Measurements from ENCODE around the gene TMEM41A. TPM values are rescaled to one million over a fixed set of nuclear protein-coding genes. Genes with fewer than 3 reads are reported as not detected.
"Not testable (repeated sequence)": the region's sequence is repeated elsewhere in the genome, so short reads cannot be mapped to it uniquely, and the experiment has no call there.

Gene TMEM41A
- total and polyA plus RNA-seq, 7 donors: 6.5 to 16.6 (median 11.4) TPM

DNA sequence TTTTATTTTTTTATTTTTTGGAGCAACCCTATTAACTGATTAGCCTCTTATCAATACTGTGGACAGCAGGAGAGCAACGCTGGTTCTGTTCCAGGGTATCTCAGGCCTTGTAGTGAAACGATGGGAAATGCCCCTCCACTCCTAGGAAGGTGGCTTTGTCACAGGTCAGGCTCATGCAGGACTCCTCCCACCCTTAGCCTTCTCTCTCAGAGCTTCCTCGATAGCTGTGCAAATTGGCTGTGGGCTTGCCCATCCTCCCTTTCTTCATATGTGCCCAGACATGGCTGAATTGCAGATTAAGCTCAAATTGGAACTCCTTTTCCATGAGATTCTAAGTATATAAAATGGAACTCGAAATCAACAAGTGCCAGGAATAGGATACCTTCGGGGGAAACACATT is 38.5 kb downstream of the TMEM41A start:
- WGBS, 3 donors: 83 to 87% (median 86%) methylated on average over 5 of the region's 5 CpGs
- TF ChIP-seq, protein P1, sequence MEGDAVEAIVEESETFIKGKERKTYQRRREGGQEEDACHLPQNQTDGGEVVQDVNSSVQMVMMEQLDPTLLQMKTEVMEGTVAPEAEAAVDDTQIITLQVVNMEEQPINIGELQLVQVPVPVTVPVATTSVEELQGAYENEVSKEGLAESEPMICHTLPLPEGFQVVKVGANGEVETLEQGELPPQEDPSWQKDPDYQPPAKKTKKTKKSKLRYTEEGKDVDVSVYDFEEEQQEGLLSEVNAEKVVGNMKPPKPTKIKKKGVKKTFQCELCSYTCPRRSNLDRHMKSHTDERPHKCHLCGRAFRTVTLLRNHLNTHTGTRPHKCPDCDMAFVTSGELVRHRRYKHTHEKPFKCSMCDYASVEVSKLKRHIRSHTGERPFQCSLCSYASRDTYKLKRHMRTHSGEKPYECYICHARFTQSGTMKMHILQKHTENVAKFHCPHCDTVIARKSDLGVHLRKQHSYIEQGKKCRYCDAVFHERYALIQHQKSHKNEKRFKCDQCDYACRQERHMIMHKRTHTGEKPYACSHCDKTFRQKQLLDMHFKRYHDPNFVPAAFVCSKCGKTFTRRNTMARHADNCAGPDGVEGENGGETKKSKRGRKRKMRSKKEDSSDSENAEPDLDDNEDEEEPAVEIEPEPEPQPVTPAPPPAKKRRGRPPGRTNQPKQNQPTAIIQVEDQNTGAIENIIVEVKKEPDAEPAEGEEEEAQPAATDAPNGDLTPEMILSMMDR (IDR thresholded peaks at IDR 0.05): no peak
- H3K4me3 ChIP-seq: no peak overlapping the region

DNA sequence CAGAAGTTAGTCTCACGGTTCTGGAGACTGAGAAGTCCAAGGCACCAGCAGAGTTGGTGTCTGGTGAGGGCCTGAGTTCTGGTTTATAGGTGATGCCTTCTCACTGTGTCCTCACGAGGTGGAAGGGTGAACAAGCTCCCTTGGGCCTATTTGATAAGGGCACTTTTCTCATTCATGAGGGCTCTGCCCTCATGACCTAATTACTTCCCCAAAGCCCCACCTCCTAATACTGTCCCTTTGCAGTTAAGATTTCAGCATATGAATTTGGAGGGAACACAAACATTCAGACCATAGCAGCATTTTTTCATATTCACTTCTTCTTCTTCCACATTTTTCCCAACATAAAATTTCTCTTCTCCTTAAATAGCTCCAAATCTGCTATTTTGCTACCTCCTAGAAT is 41.5 kb downstream of the TMEM41A start:
- no peaks in the 10 kb centered on the region for H3K4me1 ChIP-seq
- intact Hi-C loops (cut with DNase I): no loop called here

More for the DNA sequence above, 38.5 kb downstream of the TMEM41A start:
- no peaks in the 10 kb centered on the region for H3K4me1 ChIP-seq
- peaks cover 0 to 11% of the 10 kb centered on the region in 2 donors for H3K36me3 ChIP-seq (ENCODE audit: insufficient read depth in 1 of 2, low read depth in 1 of 2)
- no peaks in the 10 kb centered on the region for H3K27me3 ChIP-seq (ENCODE audit: insufficient read depth in 3 of 3, low read length in 2 of 3)
- intact Hi-C loops (cut with DNase I): no loop called here
- no peaks in the 10 kb centered on the region for H3K9me3 ChIP-seq
- DNase-seq (no peak), ATAC-seq (no peak)
- no peak overlapping the region for H3K27ac ChIP-seq

DNA sequence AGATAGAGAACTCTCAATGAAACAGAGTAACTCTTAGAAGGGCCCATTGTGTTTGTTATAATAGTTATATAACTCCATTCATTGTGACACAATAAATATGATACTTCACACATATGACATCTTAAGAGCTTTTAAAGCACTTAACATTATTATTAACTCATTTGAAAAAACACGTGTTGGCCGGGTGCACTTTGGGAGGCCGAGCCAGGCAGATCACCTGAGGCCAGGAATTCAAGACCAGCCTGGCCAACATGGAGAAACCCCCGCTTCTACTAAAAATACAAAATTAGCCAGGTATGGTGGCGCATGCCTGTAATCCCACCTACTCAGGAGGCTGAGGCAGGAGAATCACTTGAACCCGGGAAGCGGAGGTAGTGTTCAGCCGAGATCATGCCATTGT is 47.4 kb downstream of the TMEM41A start:
- H3K27ac ChIP-seq; DNase-seq; H3K9me3 ChIP-seq; H3K4me3 ChIP-seq; ATAC-seq; intact Hi-C loops (cut with DNase I); H3K27me3 ChIP-seq (ENCODE audit: insufficient read depth in 3 of 3, low read length in 2 of 3); H3K4me1 ChIP-seq: not testable (repeated sequence)
- WGBS, 3 donors: 95 to 97% (median 95%) methylated on average over 8 of the region's 8 CpGs
- H3K36me3 ChIP-seq (ENCODE audit: insufficient read depth in 1 of 2, low read depth in 1 of 2): peaks cover 0 to 29% of the 10 kb centered on the region in 2 donors

More for the DNA sequence above, 41.5 kb downstream of the TMEM41A start:
- no peak overlapping the region for H3K27ac ChIP-seq
- no peaks in the 10 kb centered on the region for H3K9me3 ChIP-seq
- H3K4me3 ChIP-seq: no peak overlapping the region
- TF ChIP-seq, protein P1 (IDR thresholded peaks at IDR 0.05): no peak
- WGBS, 3 donors: 66 to 74% (median 73%) methylated on average over 2 of the region's 2 CpGs
- no peaks in the 10 kb centered on the region for H3K27me3 ChIP-seq (ENCODE audit: insufficient read depth in 3 of 3, low read length in 2 of 3)
- peaks cover 0 to 7% of the 10 kb centered on the region in 2 donors for H3K36me3 ChIP-seq (ENCODE audit: insufficient read depth in 1 of 2, low read depth in 1 of 2)
- no peak for ATAC-seq
- no peak for DNase-seq

DNA sequence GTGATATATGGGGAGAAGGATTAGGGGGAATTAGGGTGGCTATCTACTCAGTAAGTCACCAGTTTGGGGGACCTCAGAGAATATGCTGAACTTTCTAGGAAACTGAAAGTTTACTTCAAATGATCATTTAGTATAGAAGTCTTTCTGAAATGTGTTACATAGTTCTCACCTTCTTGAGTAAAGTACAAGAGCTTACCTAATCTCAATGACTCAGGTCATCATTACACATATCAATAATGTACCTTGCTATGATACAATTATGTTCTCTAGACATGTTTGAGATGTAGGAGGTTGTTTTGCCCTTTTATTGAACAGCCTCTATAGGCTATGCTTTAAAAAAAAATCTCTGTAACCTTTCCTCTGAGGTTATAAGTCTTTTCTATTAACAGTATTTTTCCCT is 50.7 kb downstream of the TMEM41A start:
- ATAC-seq: no peak
- no peak for DNase-seq
- Histone ChIP-seq H3K9me3 (no peaks in the 10 kb centered on the region), H3K27ac (no peak overlapping the region), H3K4me1 (no peaks in the 10 kb centered on the region), H3K27me3 (ENCODE audit: insufficient read depth in 3 of 3, low read length in 2 of 3) (no peaks in the 10 kb centered on the region), H3K4me3 (no peak overlapping the region), H3K36me3 (ENCODE audit: insufficient read depth in 1 of 2, low read depth in 1 of 2) (peaks cover 0 to 29% of the 10 kb centered on the region in 2 donors)
- intact Hi-C loops (cut with DNase I): loop anchor here in 1 of 2 donors (5.0 kb wide), 1 partner anchor 81 kb away; no protein-coding TSS in a partner anchor
- TF ChIP-seq, protein P1 (IDR thresholded peaks at IDR 0.05): no peak

DNA sequence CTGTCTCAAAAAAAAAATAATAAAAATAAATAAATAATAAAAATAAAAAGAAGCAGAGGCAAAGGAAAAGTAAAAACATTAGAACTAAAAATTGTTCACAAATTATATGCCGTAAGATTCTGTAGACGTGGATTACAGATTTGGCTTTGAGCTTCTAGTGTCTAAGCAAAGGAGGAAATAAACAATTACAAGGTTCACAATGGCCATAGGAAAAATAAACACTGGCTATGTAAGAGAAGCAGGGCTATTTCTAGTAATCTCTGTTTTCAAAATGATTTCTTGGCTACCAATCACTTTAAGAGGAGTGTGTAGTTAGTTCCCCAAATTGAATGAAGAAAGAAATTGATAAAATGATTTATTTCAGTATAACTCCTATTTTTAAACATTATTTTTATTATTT is 54.5 kb downstream of the TMEM41A start:
- DNase-seq (no peak), ATAC-seq (no peak)
- Histone ChIP-seq H3K27ac (no peak overlapping the region), H3K27me3 (ENCODE audit: insufficient read depth in 3 of 3, low read length in 2 of 3) (no peaks in the 10 kb centered on the region), H3K9me3 (no peaks in the 10 kb centered on the region), H3K4me3 (no peak overlapping the region), H3K36me3 (ENCODE audit: insufficient read depth in 1 of 2, low read depth in 1 of 2) (peaks cover 0 to 5% of the 10 kb centered on the region in 2 donors), H3K4me1 (no peaks in the 10 kb centered on the region)
- 94 to 97% (median 96%) methylated on average over 2 of the region's 2 CpGs for WGBS, 3 donors
- intact Hi-C loops (cut with DNase I): no loop called here
- TF ChIP-seq, protein P1 (IDR thresholded peaks at IDR 0.05): no peak

Measured in psoas muscle (tissue), 8 donors.